ENCODE data around the gene ADAM10.
A peak's percentile ranks its signal among the peaks of the same experiment; 100 is the strongest.

Gene ADAM10

DNA sequence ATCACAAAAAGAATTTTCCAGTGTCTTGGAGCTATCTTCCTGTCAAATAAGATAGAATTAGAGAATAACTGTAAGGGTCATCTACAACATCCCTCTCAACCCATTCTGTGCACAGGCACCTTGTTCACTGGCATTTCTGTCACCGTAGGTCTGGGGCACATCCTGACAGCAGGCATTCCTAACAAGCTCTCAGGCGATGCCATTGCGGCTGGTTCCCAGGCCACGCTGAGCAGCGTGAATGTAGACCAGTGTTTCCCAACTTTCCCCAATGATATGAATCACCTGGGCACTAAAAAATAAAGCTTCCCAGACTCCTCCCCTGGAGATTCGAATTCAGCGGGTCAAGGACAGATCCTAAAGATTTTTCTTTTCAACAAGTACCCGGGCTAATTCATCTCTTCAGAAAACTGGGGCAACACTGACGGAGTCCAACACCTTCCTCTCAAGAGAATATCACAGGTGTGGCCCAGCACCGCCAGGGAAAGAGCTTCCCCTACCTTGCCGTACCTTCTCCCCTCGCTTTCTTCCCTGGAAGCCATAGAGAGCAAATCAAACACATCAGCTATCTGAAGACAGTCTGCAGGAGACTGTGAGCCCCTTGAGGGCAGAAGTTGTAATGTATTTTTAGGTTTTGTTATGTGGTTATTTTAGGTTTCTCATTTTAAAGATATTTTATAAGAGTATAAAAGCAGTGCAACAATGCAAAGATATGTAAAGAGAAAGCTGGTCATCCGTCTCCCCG is 174.3 kb downstream of the ADAM10 start:
- no peak for DNase-seq (ENCODE audit: low read depth)

DNA sequence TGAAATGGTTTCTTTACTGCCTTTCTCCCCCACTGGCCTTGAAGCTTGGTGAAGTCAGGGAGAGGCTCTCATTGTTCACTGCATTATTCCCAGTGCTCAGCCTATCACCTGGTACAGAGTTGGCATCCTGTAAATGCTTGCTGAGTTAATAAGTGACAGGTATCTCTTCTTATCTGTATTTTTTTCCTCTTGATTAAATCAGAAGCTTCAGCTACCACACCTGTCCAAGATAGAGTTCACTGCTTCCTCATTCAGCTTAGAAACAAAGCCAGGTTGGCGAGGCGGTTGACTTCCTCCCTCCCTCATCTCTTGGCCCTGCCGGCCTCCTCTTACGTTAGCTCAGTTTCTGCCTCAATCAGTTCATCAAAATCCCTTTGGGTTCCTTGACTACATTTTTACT is 174.9 kb downstream of the ADAM10 start:
- no peak for DNase-seq (ENCODE audit: low read depth)

DNA sequence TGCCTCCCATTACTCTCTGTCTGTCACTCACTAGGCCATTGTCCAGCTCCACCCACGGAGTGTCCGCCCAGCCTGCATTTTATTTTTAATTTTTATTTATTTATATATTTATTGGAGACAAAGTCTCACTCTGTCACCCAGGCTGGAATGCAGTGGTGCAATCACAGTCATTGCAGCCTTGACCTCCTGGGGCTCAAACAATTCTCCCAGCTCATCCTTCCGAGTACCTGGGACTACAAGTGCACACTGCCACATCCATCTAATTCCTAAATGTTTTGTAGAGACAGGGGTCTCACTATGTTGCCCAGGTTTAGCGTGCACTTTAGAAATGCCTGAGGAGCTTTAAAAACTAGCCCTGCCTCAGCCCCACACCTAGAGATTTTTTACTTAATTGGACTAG is 176.2 kb downstream of the ADAM10 start:
- DNase-seq (ENCODE audit: low read depth) = no peak

DNA sequence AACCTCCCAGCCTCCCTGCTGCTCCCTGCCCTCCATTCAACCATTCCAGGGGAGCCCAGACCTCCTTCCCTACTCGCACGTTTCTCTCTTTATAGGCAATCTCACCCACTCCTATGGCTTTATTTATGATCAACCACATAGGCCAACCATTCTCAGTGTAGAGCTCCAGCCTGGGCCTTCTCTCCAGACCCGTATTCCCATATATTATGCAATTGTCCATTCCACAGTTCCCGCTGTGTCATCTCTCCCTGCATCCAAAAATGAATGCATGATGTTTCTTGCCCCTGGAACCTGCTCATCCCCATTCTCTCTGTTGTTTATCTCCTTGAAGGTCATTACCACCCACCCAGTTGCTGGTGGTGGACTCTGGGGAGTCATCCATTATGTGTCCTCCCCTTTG is 177.0 kb downstream of the ADAM10 start:
- no peak for DNase-seq (ENCODE audit: low read depth)

DNA sequence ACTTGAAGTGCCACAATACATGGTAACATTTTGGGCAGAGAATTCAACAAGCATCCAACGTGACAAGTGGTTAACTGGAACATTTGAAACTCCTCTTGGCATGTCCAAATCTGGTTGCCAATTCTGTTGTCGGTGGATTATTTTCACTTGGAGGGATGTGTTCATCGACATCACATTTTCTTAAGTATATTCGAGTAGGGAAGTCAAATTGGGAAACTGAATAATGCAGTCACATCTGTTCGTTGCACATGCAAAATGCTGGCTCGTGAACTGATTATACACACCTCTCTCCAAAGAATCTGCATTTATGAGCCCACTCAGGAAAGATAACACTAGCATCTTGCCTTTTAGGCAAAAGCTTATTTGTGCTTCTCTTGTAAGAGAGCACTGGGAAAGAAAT is 178.0 kb downstream of the ADAM10 start:
- DNase-seq (ENCODE audit: low read depth) = no peak

DNA sequence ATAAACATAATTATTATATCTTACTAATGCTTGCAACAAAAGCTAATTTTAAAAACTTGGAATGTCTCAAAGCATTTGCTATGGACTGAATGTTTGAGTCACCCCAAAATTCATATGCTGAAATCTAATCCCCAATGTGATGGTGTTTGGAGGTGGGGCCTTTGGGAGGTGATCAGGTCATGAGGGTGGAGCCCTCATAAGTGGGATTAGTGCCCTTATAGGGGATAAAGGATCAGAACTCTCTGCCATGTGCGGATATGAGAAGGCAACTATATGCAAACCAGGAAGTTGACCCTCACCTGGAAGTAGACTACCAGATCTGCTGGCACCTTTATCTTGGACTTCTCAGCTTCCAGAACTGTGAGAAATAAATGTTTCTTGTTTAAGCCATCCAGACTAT is 180.1 kb downstream of the ADAM10 start:
- no peak for DNase-seq (ENCODE audit: low read depth)

DNA sequence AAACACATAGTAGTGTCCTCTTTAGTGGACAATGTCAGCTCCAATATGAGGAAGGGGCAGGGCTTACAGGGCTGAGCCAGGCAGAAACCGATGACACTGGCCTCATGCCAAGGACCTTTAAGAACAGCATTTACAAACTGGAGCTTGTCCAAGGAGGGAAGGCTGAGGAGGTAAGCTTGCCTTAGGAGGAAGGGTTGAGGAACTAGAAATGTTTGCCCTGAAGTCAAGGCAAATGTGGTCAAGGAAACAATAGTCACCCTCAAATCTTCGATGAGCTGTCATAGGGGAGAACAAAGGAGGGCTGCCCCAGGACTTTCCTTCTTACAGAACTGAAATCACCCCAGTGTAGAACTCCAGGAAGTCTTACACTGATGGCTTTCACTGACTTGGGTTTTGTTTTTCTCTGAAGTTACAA is 181.3 kb downstream of the ADAM10 start:
- DNase-seq (ENCODE audit: low read depth) = no peak

DNA sequence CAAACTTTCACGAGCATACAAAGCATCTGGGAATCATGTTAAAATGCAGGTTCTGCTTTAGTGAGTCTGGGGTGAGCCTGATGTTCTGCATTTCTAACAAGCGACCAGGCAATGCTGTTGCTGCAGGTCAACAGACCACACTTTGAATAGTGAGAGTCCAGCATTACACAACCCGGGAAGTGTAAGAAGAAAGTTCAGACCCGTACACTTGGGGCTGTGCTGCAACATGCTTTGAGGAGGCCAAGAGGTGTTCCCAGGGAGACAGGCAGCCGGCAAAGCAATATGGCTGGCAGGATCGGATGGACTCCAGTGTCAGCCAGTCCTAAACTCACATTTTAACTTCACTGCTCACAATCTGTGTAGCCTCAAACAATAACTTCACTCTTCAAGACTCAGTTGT is 183.5 kb downstream of the ADAM10 start:
- DNase-seq (ENCODE audit: low read depth) = no peak

DNA sequence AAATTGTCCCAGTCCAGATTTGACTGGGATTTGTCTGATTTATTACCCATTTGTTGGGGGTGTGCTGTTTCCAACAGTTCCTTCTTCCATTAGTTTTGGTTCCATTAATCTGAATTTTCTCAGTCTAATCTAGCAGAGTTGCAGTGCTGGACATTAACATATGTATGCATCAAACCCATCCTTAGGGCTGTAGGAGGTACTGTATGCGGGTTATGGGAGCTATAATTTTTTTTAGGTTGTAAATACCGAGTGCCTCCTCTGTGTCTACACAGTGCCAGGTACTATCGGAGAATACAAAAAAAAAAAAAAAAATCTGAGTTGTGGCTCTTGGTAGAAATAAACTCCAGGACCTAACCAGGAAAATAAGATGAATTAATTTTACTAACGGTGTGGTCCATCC is 183.9 kb downstream of the ADAM10 start:
- DNase-seq (ENCODE audit: low read depth) = no peak

DNA sequence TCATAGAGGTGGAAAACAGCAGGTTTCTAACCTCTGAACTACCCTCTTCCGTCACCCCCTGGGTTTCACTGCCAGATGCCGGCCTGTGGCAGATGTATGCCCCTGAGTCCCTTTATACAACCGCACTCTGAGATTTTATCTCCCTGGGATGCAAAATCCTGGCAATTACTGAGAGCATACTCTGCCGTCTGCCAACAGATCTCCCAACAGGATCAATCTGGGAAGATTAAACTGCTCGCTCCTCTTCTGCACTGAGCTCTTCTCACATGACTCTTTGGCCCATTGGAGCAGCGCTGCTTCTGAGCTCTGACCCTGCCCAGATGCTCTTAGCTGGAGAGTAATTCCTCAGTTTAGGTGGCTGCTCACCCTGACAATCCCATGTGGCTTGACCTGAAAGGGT is 184.5 kb downstream of the ADAM10 start:
- no peak for DNase-seq (ENCODE audit: low read depth)

DNA sequence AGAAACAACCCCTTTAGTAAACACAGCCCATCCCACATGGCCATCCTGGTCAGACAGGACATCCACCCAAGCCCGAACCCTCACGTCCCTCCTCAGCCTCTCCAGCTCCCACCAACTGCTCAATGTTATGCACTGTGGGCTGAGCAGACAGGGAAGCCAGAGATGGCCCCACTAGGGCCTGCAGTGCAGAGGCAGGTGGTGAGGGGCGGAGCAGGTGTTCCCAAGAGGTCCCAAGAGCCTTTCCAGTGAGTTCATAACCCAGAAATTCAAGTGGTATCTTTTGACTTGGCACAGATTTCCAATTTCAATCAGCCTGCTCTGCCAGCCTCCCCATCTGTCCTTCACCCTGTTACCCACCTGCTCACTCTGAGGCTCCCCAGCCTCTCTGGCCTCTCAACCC is 187.4 kb downstream of the ADAM10 start:
- no peak for DNase-seq (ENCODE audit: low read depth)

DNA sequence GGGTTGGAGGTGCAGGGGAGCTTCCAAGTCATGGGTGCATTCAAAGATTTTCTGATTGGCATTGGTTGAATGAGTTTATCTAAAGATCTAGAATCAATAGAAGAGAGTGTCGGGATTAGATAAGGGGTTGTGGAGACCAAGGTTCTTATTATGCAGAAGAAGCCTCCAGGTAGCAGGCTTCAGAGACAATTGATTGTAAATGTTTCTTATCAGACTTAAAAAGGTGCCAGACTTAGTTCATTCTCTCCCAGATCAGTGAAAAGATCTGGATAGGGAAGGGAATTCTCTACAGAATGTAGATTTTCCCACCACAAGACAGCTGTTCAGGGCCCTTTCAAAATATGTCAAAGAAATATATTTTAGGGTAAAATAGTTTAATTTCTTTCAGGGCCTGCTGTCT is 188.2 kb downstream of the ADAM10 start:
- no peak for DNase-seq (ENCODE audit: low read depth)

DNA sequence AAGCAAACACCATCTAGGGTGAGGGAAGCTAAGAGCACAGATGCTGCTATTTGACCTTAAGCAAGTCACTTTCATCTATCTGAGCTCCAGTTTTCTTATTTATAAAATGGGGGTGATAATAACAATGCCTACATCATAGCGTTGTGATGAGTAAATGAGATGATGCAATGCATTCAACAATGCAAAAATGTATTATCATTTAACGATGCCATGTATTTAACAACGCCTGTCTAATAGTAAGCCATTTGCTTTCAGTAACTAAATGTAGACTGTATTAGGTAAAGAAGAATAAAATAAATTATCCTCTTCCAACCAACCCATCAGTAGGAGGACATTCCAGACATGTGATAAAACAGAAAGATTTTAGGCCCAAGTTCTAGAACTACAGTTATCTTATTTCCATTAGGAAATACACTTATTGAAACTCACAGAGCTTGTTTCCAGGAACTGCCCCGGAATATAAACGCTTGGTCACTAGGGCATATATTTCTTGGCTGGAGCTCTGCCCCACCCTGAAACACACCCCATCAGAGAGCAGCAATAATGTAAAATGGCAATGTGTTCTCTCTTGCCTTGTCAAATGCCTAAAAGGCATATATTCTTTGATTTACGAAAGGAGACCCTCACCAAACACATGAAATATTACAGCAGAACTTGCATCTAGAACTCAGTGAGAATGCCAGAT is 189.5 kb downstream of the ADAM10 start:
- DNase-seq (ENCODE audit: low read depth) = no peak

DNA sequence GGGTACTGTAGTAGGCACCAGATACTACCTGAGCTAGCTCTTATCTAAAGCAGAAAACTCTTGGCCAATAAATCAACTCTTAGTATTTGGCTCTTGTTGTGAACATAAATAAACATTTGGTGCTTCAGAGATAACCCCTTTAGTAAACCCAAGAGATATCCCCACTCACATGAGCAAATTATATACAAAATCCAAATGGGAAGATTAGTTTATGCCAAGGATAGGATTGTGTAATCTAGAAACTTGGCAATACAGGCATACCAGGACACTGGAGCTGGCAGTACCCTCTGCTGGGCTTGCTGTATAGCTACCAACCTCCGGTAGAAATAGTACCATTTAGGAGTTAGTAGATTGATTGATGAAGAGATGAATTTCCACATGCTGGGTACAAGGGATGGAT is 190.7 kb downstream of the ADAM10 start:
- DNase-seq (ENCODE audit: low read depth) = peak; percentile 57

DNA sequence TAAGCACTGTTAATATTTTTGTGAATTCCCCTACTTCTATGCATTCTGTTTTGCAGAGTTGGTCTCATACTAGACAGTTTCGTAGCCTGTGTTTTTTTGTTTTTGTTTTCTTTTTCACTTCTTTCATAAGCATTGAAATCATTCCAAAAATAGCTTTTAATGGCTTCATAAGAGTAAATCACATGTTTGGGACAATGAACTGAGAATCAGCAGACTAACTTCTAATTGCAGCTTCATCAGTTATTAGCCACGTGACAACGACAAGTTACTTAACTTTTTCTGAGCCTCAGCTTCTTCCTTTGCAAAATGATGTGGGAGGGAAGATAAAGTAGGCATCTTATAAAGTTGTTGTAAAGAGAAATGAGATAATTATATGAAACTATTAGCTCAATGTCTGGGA is 193.0 kb downstream of the ADAM10 start:
- DNase-seq (ENCODE audit: low read depth) = no peak

DNA sequence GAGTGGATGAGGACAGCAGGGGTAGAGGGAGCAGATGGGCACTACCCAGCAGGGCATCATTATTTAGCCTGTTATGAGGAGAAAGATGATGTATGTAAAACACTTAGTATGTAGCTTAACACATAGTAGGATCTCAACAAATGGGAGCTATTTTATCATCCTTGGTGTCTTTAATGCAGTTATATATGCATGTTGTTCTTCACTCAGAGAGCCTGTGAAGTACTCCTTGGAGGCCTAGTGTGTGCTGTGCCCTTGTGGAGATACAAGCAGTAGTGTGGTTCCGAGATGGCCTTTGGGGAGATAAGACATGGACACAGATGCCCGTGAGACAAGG is 193.5 kb downstream of the ADAM10 start:
- no peak for DNase-seq (ENCODE audit: low read depth)

DNA sequence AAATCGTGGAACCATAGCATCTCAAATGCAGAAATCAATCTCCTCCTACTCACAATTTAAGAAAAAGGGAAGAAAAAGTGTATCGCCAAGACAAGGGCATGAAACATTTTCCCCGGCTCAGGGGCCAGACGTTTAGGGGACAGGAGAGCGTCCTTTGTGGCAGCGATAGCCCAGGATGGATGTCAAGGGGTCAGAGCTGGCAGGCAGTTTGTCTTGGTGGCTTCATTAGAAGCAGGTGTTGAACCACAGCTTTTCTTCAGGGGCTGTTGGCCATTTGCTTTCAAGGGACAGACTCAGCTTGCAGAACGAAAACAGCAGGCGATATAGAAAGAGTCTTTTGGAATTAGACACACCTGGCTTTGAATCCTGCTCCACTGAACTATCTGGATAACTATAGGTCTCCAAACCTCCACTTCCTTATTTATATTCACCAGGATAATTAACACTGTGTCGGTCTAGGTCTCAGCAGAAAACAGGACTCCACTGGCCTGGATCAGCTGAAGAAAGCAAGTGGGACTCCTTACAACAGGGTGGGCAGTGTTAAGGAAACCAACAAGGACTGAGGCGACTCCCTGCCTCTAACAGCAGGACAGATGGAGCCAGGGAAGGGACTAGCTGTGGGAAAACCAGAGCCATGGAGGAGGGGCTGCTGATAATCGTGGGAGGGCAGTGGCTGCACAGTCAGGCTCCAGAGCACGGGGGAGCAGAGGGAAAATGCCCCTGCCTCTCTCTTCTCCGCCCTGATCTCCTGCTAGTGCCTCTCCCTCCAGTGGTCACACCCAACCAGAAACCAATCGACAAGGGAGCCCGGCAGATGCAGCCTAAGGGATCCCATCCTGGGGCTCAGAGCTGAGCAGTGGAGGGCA is 194.1 kb downstream of the ADAM10 start:
- no peak for DNase-seq (ENCODE audit: low read depth)

DNA sequence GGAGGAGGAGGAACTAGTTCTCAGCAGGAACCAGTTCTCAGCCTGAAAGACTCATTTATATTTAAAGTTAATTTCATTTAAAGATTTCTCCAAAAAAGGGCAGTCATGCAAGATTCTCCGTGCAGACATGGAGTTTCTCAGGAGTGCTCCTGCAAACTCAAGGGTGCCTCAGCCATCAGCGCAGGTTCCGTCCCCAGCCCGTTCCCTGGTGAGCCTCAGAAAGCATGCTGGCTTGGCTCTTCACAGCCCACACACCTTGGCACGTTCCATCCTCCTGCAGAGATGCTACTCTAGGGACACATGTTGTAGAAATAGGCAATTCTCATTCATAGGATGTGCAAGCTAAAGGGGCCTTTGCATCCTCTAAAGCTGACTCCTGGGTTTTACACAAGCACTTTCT is 194.7 kb downstream of the ADAM10 start:
- DNase-seq (ENCODE audit: low read depth) = no peak

DNA sequence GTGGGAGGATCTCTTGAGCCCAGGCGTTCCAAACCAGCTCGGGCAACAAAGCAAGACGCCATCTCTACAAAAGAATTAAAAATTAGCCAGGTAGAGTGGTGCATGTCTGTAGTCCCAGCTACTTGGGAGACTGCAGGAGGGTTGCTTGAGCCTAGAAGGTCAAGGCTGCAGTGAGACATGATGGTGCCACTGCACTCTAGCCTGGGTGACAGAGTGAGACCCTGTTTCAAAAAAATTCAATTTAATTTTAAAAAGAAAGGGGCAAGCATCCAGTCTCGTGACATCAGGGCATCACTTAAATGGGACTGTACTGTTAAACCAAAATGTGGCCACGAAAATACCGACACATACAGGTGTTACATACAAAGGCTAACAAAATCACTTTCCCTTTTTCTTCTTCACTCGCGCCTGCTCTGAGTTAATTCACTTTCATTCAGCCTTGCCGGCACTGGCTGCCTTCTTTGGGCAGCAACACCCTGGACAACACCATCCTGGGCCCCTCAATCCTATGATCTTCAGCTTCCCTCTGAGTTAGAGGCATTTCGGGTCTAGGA is 196.1 kb downstream of the ADAM10 start:
- DNase-seq (ENCODE audit: low read depth) = no peak

DNA sequence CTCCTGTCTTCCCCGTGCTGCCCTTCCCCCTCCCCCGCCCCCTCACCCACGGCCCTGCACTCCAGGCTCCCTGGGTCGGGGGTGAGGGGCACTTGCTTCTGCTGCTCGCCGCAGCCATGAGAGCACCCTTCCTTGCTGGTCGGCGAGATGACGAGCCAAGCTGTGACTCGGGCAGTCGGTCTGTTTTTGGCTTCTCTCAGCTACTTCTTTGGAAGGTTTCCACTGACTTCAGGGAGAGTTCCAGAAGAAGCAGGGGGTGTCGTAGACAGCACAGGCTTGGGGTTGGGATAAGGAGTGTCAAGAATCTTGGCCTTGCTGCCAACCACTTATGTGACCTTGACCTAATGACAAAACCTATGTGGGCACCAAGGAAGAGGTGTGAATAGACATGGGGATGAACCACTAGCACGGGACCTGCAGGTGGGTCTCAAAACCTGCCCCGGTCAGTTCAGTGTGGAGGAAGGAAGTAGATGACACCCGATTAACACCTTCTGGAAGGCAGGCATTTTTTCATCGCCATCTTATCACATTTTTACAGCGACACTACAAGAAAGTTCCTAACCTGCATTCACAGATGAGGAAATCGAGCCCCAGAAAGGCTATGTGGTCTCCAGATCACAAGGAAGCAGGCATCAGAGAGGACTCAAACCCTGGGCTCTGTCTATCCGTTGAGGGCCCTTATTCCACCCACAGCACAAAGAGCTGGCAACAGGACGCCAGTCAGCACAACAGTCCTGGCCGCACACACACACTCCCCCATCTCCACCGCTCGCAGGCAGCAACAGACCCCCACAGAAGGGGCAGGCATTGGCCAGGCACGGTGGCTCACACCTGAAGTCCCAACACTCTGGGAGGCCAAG is 196.8 kb downstream of the ADAM10 start:
- DNase-seq (ENCODE audit: low read depth) = no peak

DNA sequence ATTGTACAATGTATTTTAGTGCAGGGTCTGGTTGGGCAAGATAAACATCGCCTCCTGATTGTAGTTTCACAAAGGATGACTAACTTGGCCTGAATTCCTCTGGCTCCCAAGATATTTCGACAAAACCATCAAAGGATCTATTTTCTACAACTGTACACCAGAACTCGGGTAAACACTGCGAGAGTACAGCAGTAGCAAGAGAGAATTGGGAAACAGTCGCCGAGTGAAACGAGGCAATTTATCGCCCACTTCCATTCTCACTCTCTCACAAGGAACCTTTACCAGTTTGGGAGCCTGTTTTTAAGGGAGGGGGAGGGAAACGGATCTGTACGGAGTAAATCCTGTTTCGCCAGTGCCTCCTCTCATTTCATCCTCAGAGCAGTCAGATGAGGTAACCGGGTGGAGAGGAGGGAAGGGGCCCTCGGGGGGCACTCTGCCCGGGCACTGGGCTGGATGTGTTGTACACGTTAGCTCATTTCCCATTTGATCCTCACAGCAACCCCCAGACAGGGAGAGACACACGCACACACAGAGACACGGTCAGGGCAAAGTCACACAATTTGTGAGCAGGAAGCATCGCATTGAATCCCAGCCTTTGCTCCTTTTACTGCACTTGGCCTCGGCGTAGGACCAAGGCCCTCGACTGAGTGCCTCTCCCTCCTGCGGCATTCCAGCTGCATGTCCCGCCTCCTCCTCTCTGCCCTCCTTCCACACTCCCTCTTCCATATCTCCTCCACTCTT is 197.6 kb downstream of the ADAM10 start:
- peak; percentile 97 for DNase-seq (ENCODE audit: low read depth)

Measured in fibroblast of gingiva (primary cell).